ENCODE measurements around the gene CASKIN1. TPM values are rescaled to one million over a fixed set of nuclear protein-coding genes. Genes with fewer than 3 reads are reported as not detected.

CASKIN1 gene
- total RNA-seq, 1 experiment from 2014 or later: 4.5 TPM

DNA sequence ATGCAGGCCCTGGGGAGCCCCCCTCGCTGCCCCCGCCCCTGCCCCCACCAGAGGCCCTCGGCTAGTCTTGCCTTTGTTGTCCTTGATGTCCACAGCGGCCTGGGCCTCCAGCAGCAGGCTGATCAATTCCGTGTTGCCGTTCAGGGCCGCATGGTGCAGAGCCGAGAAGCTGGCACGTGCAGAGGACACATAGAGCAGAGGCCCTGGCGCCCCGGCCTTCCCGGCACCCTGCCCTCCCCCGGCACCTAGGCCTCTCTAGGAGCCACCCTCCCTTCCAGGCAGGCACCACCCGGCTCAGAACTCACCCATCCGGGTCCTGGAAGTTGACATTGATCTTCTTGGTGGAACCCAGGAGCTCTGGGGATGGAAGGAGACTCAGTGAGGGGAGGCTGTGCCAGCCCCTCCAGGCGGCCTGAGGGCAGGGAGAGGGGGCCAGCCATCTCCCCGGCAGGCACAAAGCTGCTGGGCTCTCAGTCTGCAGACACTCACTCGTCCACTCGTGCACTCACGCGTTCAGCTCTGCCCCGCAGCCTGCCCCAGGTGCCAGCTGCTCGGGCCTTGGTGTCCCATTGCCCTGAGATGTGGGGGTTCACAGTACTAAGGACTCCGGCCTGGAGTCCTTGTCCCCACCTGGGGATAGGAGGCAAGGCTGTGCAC, 6.3 kb downstream of the CASKIN1 start:
- H3K27ac ChIP-seq (ENCODE audit: low read length): no peak overlapping the region
- no peaks in the 10 kb centered on the region for H3K9me3 ChIP-seq (ENCODE audit: control insufficient read depth, insufficient read depth, low read depth, low read length)
- H3K27me3 ChIP-seq (ENCODE audit: control insufficient read depth, insufficient read depth, low read length): no peaks in the 10 kb centered on the region
- H3K4me3 ChIP-seq (ENCODE audit: low read depth in 2 of 2, low read length in 2 of 2): no peak overlapping the region
- ChIA-PET CTCF (no interaction called here), POLR2A (no interaction called here)
- intact Hi-C loops (cut with micrococcal nuclease; ENCODE audit: unreplicated experiment) (no loop called here), in situ Hi-C loops (cut with HindIII; ENCODE audit: low pct_unique_long_range_greater_than_20kb, low sequenced_read_pairs) (no loop called here)
- H3K4me1 ChIP-seq (ENCODE audit: control insufficient read depth, insufficient read depth, low read length): peaks cover 5% of the 10 kb centered on the region; the same call in 1 of the 2 replicates
- DNase-seq (ENCODE audit: low read depth, low spot score) (no peak), ATAC-seq (no peak)
- TF ChIP-seq SIN3A (IDR thresholded peaks at IDR 0.05; ENCODE audit: borderline replicate concordance, insufficient read depth, low read depth, low read length): no peak
- TF ChIP-seq POLR2AphosphoS5 (IDR thresholded peaks at IDR 0.05; ENCODE audit: low read depth, low read length): no peak
- TF ChIP-seq, protein P1, sequence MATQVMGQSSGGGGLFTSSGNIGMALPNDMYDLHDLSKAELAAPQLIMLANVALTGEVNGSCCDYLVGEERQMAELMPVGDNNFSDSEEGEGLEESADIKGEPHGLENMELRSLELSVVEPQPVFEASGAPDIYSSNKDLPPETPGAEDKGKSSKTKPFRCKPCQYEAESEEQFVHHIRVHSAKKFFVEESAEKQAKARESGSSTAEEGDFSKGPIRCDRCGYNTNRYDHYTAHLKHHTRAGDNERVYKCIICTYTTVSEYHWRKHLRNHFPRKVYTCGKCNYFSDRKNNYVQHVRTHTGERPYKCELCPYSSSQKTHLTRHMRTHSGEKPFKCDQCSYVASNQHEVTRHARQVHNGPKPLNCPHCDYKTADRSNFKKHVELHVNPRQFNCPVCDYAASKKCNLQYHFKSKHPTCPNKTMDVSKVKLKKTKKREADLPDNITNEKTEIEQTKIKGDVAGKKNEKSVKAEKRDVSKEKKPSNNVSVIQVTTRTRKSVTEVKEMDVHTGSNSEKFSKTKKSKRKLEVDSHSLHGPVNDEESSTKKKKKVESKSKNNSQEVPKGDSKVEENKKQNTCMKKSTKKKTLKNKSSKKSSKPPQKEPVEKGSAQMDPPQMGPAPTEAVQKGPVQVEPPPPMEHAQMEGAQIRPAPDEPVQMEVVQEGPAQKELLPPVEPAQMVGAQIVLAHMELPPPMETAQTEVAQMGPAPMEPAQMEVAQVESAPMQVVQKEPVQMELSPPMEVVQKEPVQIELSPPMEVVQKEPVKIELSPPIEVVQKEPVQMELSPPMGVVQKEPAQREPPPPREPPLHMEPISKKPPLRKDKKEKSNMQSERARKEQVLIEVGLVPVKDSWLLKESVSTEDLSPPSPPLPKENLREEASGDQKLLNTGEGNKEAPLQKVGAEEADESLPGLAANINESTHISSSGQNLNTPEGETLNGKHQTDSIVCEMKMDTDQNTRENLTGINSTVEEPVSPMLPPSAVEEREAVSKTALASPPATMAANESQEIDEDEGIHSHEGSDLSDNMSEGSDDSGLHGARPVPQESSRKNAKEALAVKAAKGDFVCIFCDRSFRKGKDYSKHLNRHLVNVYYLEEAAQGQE (IDR thresholded peaks at IDR 0.05; ENCODE audit: insufficient read depth in 1 of 2, low read depth in 2 of 2, low read length in 1 of 2): no peak
- TF ChIP-seq TCF7L2 (IDR thresholded peaks at IDR 0.05; ENCODE audit: low read depth, low read length): no peak
- no peak for TF ChIP-seq CTCF (IDR thresholded peaks at IDR 0.05)
- no peaks in the 10 kb centered on the region for H3K36me3 ChIP-seq (ENCODE audit: control insufficient read depth, insufficient read depth, low read length)
- no TSS peak for BruUV-seq (replicated peaks)

DNA sequence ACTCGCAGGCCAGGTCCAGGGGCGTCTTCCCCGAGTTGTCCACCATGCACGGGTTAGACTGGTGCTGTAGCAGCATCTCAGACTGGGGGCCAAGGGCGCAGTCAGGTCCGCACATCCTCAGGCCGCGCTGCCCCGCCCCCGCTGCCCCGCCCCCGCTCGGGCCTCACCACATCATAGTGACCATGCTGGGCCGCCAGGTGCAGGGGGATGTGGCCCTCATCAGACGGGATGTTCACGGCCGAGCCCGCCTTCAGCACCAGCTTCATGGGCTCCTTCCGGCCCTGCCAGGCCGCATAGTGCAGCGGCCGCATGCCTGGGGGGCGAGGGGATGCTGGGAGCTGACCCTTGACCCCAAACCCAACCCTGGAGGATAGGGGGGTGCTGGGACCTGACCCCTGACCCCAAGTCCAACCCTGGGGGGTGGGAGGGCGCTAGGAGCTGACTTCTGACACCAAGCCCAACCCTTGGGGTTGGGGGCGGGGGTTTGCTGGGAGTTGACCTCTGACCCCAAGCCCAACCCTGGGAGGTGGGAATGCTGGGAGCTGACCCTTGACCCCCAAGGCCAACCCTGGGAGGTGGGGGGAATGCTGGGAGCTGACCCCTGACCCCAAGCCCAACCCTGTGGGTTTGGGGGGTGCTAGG, 7.0 kb downstream of the CASKIN1 start:
- no peak for ATAC-seq
- TF ChIP-seq, protein P1 (IDR thresholded peaks at IDR 0.05; ENCODE audit: insufficient read depth in 1 of 2, low read depth in 2 of 2, low read length in 1 of 2): no peak
- TF ChIP-seq SIN3A (IDR thresholded peaks at IDR 0.05; ENCODE audit: borderline replicate concordance, insufficient read depth, low read depth, low read length) (no peak), CTCF (IDR thresholded peaks at IDR 0.05) (no peak)
- POLR2A ChIA-PET: no interaction called here

More for the DNA sequence above, 7.0 kb downstream of the CASKIN1 start:
- Histone ChIP-seq H3K4me1 (ENCODE audit: control insufficient read depth, insufficient read depth, low read length) (0 out of 2 replicates have a peak, but pooled peaks cover 5% of the 10 kb centered on the region), H3K27me3 (ENCODE audit: control insufficient read depth, insufficient read depth, low read length) (no peaks in the 10 kb centered on the region), H3K27ac (ENCODE audit: low read length) (no peak overlapping the region), H3K4me3 (ENCODE audit: low read depth in 2 of 2, low read length in 2 of 2) (no peak overlapping the region), H3K9me3 (ENCODE audit: control insufficient read depth, insufficient read depth, low read depth, low read length) (no peaks in the 10 kb centered on the region), H3K36me3 (ENCODE audit: control insufficient read depth, insufficient read depth, low read length) (no peaks in the 10 kb centered on the region)
- intact Hi-C loops (cut with micrococcal nuclease; ENCODE audit: unreplicated experiment): no loop called here
- DNase-seq (ENCODE audit: low read depth, low spot score): no peak
- in situ Hi-C loops (cut with HindIII; ENCODE audit: low pct_unique_long_range_greater_than_20kb, low sequenced_read_pairs): no loop called here
- CTCF ChIA-PET: no interaction called here
- BruUV-seq (replicated peaks): no TSS peak

Data from Panc1 (cell line).